Transverse colon (tissue), 3 donors: ENCODE data around the gene DNAJC6.
"Not testable (repeated sequence)": the region's sequence is repeated elsewhere in the genome, so short reads cannot be mapped to it uniquely, and the experiment has no call there.

Experiments
- POLR2A ChIP-seq: fragments of 450-650 bp; IDR thresholded peaks from one replicate; pipeline ENCODE4 v1.6.1; 2016; ENCODE audit warnings: antibody characterized with exemption, mild to moderate bottlenecking, moderate library complexity
- POLR2AphosphoS5 ChIP-seq, 3 donors: sonication (generic); formaldehyde crosslinking; IDR thresholded peaks; one replicate each; pipeline ENCODE4 v1.6.1; 2016; ENCODE audit warnings: antibody characterized with exemption in 3 of 3

- TF ChIP-seq POLR2A; POLR2AphosphoS5 (IDR thresholded peaks at IDR 0.05): not testable (repeated sequence)
Measured at GRCh38 chr1:65384426-65384825, 75.1 kb downstream of the DNAJC6 start.
